OCI-LY7 (cell line): ENCODE data around the gene TPSG1.
"Not testable (repeated sequence)": the region's sequence is repeated elsewhere in the genome, so short reads cannot be mapped to it uniquely, and the experiment has no call there.

Experiments
- EZH2phosphoT487 ChIP-seq: fragments of 200-600 bp; sonication (generic); IDR thresholded peaks from 2 replicates; pipeline ENCODE4 v1.6.1; 2018; ENCODE audit warnings: low read depth, borderline replicate concordance, mild to moderate bottlenecking, mixed run types, antibody characterized with exemption, low read length, moderate library complexity, mixed read lengths
- TF ChIP-seq, protein P1 (sequence below): fragments of 200-600 bp; sonication (generic); conservative IDR thresholded peaks from 2 replicates; pipeline ENCODE4 v1.5.1; 2014; ENCODE audit warnings: mild to moderate bottlenecking, antibody characterized with exemption, low read length, moderate library complexity, mixed read lengths

DNA sequence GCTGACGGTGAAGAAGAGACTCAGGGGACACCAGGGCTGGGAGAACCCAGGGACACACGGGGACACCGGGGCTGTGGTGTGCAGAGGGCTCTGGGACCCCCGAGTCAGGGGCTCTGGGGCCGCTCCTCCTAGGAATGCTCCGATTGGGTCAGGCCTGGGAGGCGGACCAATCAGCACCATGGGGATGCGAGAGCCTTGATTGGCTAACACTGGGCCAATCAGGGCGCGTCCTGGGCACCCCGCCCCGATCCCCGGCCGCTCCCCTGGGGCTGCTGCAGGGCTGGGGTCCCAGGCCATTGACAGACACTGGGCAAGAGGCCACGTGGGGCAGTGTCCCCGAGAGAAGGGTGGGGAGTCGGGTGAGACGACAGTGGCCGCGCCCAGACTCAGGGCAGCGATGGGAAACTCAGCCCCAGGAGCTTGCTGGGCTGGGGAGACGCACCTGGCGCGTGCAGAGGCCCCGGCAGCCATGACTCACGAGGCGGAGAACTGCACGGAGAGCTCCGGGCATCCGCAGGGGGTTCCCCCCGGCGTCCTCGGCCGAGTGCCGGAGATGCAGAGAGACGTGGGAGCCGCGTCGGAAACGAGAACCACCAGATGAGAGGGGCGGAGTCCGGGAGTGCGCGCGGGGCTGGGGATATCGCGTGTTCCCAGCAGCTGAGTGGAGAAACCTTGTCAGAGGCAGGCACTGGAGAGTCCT is 7.1 kb upstream of the TPSG1 start:
- not testable (repeated sequence) for TF ChIP-seq EZH2phosphoT487
- TF ChIP-seq, protein P1, sequence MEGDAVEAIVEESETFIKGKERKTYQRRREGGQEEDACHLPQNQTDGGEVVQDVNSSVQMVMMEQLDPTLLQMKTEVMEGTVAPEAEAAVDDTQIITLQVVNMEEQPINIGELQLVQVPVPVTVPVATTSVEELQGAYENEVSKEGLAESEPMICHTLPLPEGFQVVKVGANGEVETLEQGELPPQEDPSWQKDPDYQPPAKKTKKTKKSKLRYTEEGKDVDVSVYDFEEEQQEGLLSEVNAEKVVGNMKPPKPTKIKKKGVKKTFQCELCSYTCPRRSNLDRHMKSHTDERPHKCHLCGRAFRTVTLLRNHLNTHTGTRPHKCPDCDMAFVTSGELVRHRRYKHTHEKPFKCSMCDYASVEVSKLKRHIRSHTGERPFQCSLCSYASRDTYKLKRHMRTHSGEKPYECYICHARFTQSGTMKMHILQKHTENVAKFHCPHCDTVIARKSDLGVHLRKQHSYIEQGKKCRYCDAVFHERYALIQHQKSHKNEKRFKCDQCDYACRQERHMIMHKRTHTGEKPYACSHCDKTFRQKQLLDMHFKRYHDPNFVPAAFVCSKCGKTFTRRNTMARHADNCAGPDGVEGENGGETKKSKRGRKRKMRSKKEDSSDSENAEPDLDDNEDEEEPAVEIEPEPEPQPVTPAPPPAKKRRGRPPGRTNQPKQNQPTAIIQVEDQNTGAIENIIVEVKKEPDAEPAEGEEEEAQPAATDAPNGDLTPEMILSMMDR, result not testable (repeated sequence)
